ENCODE measurements around the gene ITGA7.

DNA sequence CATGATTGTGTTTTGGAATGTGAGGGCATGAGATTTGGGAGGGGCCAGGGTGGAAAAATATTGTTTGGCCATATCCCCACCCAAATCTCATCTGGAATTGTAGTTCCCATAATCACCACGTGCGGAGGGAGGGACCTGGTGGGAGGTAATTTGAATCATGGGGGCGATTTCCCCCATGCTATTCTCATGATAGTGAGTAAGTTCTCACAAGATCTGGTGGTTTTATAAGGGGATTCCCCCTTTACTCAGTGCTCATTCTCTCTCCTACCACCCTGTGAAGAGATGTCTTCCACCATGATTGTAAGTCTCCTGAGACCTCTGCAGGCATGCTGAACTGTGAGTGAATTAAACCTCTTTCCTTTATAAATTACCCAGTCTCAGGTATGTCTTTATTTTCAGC, 55.4 kb downstream of the ITGA7 start:
- TF ChIP-seq, protein P1, sequence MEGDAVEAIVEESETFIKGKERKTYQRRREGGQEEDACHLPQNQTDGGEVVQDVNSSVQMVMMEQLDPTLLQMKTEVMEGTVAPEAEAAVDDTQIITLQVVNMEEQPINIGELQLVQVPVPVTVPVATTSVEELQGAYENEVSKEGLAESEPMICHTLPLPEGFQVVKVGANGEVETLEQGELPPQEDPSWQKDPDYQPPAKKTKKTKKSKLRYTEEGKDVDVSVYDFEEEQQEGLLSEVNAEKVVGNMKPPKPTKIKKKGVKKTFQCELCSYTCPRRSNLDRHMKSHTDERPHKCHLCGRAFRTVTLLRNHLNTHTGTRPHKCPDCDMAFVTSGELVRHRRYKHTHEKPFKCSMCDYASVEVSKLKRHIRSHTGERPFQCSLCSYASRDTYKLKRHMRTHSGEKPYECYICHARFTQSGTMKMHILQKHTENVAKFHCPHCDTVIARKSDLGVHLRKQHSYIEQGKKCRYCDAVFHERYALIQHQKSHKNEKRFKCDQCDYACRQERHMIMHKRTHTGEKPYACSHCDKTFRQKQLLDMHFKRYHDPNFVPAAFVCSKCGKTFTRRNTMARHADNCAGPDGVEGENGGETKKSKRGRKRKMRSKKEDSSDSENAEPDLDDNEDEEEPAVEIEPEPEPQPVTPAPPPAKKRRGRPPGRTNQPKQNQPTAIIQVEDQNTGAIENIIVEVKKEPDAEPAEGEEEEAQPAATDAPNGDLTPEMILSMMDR (IDR thresholded peaks at IDR 0.05; ENCODE audit: low read depth, low read length, poor library complexity, severe bottlenecking): no peak
- no peak for TF ChIP-seq EZH2phosphoT487 (IDR thresholded peaks at IDR 0.05; ENCODE audit: borderline replicate concordance, low read length)
